Muscle of arm (tissue), 12 donors: ENCODE results near the gene HS1BP3. TPM values are rescaled to one million over a fixed set of nuclear protein-coding genes. Genes with fewer than 3 reads are reported as not detected.

Experiments used
- DNase-seq: peaks from one replicate; pipeline ENCODE4 v3.0.0-alpha.2; 2013
- polyA plus RNA-seq, 12 donors: library from polyadenylated mRNA; unstranded; fragments of 120-200 nt; gene quantifications; one replicate each; pipeline ENCODE4 v1.2.1, GENCODE V29; 2013; ENCODE audit not compliant: insufficient read length in 12 of 12

The HS1BP3 gene
- polyA plus RNA-seq, 12 donors: 6.0 to 20.7 (median 8.5) TPM; not detected in 1

- DNase-seq: no peak
Measured at GRCh38 chr2:20633001-20633400, 17.9 kb downstream of the HS1BP3 start.

GRCh38 chr2:20632446-20632990, 18.4 kb downstream of the HS1BP3 start:
- DNase-seq: no peak

GRCh38 chr2:20631617-20632307, 19.1 kb downstream of the HS1BP3 start:
- DNase-seq: no peak

- DNase-seq: no peak
Measured at GRCh38 chr2:20630967-20631366, 19.9 kb downstream of the HS1BP3 start.

- no peak for DNase-seq
Measured at GRCh38 chr2:20629581-20630171, 21.2 kb downstream of the HS1BP3 start.

GRCh38 chr2:20629181-20629580, 21.7 kb downstream of the HS1BP3 start:
- DNase-seq: no peak

- DNase-seq: no peak
Measured at GRCh38 chr2:20627712-20628380, 23.1 kb downstream of the HS1BP3 start.

GRCh38 chr2:20626698-20627513, 24.0 kb downstream of the HS1BP3 start:
- DNase-seq: no peak

GRCh38 chr2:20626392-20626697, 24.6 kb downstream of the HS1BP3 start:
- DNase-seq: no peak

- no peak for DNase-seq
Measured at GRCh38 chr2:20625491-20626391, 25.2 kb downstream of the HS1BP3 start.

GRCh38 chr2:20624884-20625485, 25.9 kb downstream of the HS1BP3 start:
- DNase-seq: no peak

GRCh38 chr2:20624156-20624883, 26.6 kb downstream of the HS1BP3 start:
- DNase-seq: no peak

- DNase-seq: no peak
Measured at GRCh38 chr2:20623741-20624155, 27.1 kb downstream of the HS1BP3 start.

- DNase-seq: no peak
Measured at GRCh38 chr2:20623241-20623640, 27.7 kb downstream of the HS1BP3 start.

GRCh38 chr2:20622731-20623130, 28.2 kb downstream of the HS1BP3 start:
- no peak for DNase-seq

- no peak for DNase-seq
Measured at GRCh38 chr2:20622296-20622686, 28.6 kb downstream of the HS1BP3 start.

- DNase-seq: no peak
Measured at GRCh38 chr2:20621366-20622295, 29.3 kb downstream of the HS1BP3 start.

- no peak for DNase-seq
Measured at GRCh38 chr2:20620696-20621365, 30.1 kb downstream of the HS1BP3 start.
